Mucosa of stomach (tissue), 1 donor: ENCODE measurements around the gene NPHP1.
"Not testable (repeated sequence)": the region's sequence is repeated elsewhere in the genome, so short reads cannot be mapped to it uniquely, and the experiment has no call there.

Source experiments
- H3K27me3 ChIP-seq: one replicate; pipeline ENCODE4 v1.7.0; 2013; ENCODE audit warnings: mild to moderate bottlenecking, low read length; ENCODE audit not compliant: control insufficient read depth, insufficient read depth
- H3K36me3 ChIP-seq: one replicate; pipeline ENCODE4 v1.7.0; 2013; ENCODE audit warnings: low read length; ENCODE audit not compliant: control insufficient read depth, insufficient read depth
- H3K4me1 ChIP-seq: one replicate; pipeline ENCODE4 v1.7.0; 2013; ENCODE audit warnings: mild to moderate bottlenecking, low read length; ENCODE audit not compliant: control insufficient read depth, insufficient read depth
- H3K4me3 ChIP-seq: one replicate; pipeline ENCODE4 v1.7.0; 2013; ENCODE audit warnings: low read length
- H3K9ac ChIP-seq: one replicate; pipeline ENCODE4 v1.7.0; 2013; ENCODE audit warnings: mild to moderate bottlenecking, low read length, moderate library complexity
- H3K9me3 ChIP-seq: one replicate; pipeline ENCODE4 v1.7.0; 2013; ENCODE audit warnings: mild to moderate bottlenecking, low read length, moderate library complexity; ENCODE audit not compliant: control insufficient read depth
- donor health status: Pancreatic carcinoma.

Gene NPHP1

GRCh38 chr2:110173523-110173922 lies 31.3 kb downstream of the NPHP1 start:
- Histone ChIP-seq H3K9me3 (no peaks in the 10 kb centered on the region), H3K36me3 (no peaks in the 10 kb centered on the region), H3K27me3 (no peaks in the 10 kb centered on the region), H3K4me1 (no peaks in the 10 kb centered on the region), H3K4me3 (no peak overlapping the region), H3K9ac (peak overlapping the region; percentile 6)

DNA sequence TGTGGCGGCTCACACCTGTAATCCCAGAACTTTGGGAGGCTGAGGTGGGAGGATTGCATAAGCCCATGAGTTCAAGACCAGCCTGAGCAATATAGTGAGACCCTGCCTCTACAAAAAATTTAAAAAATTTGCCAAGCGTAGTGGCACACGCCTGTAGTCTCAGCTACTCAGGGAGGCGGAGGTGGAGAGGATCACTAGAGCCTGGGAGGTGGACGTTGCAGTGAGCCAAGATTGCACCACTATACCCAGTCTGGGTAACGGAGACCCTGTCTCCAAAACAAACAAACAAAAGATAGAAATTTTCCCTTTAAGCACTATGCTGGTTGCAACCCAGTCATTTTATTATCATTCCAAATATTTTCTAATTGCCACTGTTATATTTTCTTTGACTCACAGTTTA lies 32.3 kb downstream of the NPHP1 start:
- no peak overlapping the region for H3K9ac ChIP-seq
- H3K36me3 ChIP-seq, result no peaks in the 10 kb centered on the region
- H3K4me3 ChIP-seq, result no peak overlapping the region
- H3K4me1 ChIP-seq, result no peaks in the 10 kb centered on the region
- H3K27me3 ChIP-seq, result no peaks in the 10 kb centered on the region
- no peaks in the 10 kb centered on the region for H3K9me3 ChIP-seq

DNA sequence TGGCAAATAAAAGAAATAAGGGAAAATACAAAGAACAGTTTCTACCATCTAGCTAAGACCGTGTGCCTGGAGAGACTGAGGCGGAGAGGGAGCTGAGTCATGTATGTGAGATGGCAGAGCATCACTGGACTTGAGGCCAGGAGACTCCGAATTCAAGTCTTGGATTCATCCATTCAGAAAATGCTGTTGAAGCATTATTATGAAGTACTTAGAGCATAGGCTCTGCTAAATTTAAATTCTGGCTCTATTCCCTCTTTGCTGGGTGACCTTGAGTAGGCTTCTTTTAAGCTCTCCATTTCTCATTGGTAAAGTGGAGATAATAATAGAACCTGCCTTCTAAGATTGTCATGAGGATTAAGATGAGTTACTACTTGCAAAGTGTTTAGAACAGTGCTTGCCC lies 34.7 kb downstream of the NPHP1 start:
- no peak overlapping the region for H3K4me3 ChIP-seq
- no peak overlapping the region for H3K9ac ChIP-seq
- no peaks in the 10 kb centered on the region for H3K36me3 ChIP-seq

GRCh38 chr2:110167326-110168000 lies 37.4 kb downstream of the NPHP1 start:
- H3K27me3 ChIP-seq, result no peaks in the 10 kb centered on the region
- H3K36me3 ChIP-seq, result no peaks in the 10 kb centered on the region
- H3K4me1 ChIP-seq, result no peaks in the 10 kb centered on the region
- H3K4me3 ChIP-seq, result no peak overlapping the region
- H3K9me3 ChIP-seq, result no peaks in the 10 kb centered on the region
- H3K9ac ChIP-seq, result no peak overlapping the region

More for the DNA sequence above, 34.7 kb downstream of the NPHP1 start:
- H3K27me3 ChIP-seq, result no peaks in the 10 kb centered on the region
- H3K4me1 ChIP-seq, result no peaks in the 10 kb centered on the region
- no peaks in the 10 kb centered on the region for H3K9me3 ChIP-seq

GRCh38 chr2:110166266-110166665 lies 38.5 kb downstream of the NPHP1 start:
- Histone ChIP-seq H3K4me3 (no peak overlapping the region), H3K4me1 (no peaks in the 10 kb centered on the region), H3K9ac (no peak overlapping the region), H3K27me3 (no peaks in the 10 kb centered on the region), H3K9me3 (no peaks in the 10 kb centered on the region), H3K36me3 (no peaks in the 10 kb centered on the region)

DNA sequence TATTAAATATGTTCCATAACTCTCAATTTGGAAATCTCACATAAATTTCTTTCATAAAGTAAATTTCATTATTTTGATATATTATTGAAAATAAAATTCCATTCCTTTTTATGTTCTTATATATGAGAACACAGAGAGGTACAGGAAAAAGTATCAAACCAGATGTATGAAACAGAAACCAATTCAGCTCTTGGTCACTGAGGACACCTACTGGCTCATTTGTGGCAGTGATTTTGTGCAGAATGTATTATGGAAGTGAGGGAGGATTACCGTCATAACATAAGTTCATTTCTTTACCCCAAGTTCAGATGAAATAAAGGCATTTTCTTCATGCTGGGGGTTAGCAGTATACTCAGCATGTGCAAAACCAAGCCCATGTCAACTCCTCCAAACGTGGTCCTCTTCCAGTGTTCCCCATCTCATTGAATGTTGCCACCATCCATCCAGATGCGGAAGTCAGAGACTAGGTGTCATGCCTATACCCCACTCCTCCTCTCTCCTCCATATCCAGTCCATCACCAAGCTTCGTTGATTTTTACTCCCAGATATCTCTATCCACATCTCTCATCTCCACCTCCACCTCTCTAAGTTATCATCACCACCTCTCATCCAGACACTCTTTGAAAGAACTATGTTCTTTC lies 47.5 kb downstream of the NPHP1 start:
- no peak overlapping the region for H3K9ac ChIP-seq
- H3K4me3 ChIP-seq, result no peak overlapping the region
- no peaks in the 10 kb centered on the region for H3K27me3 ChIP-seq
- no peaks in the 10 kb centered on the region for H3K4me1 ChIP-seq
- no peaks in the 10 kb centered on the region for H3K9me3 ChIP-seq
- no peaks in the 10 kb centered on the region for H3K36me3 ChIP-seq

DNA sequence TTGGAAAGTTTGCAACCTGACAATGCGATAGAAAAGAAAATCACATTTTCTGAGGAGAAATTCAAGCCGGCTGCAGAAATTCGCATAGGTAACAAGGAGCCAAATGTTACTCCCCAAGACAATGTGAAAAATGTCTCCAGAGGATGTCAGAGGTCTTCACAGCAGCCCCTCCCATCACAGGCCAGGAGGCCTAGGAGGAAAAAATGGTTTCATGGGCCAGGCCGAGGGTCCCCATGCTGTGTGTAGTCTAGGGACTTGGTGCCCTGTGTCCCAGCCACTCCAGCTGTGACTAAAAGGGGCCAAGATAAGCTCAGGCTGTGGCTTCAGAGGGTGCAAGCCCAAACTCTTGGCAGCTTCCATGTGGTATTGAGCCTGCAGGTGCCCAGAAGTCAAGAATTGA lies 50.0 kb downstream of the NPHP1 start:
- H3K4me3 ChIP-seq, H3K9me3 ChIP-seq, H3K9ac ChIP-seq, H3K4me1 ChIP-seq, H3K36me3 ChIP-seq, H3K27me3 ChIP-seq: not testable (repeated sequence)

DNA sequence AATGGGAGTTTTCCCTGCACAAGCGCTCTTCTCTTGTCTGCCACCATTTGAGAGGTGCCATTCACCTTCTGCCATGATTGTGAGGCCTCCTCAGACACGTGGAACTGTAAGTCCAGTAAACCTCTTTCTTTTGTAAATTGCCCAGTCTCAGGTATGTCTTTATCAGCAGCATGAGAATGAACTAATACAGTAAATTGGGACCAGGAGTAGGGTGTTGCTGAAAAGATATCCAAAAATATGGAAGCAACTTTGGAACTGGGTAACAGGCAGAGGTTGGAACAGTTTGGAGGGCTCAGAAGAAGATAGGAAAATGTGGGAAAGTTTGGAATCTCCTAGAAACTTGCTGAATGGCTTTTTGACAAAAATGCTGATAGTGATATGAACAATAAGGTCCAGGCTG lies 50.6 kb downstream of the NPHP1 start:
- not testable (repeated sequence) for H3K4me3 ChIP-seq, H3K36me3 ChIP-seq, H3K9me3 ChIP-seq, H3K9ac ChIP-seq, H3K4me1 ChIP-seq, H3K27me3 ChIP-seq

- Histone ChIP-seq H3K27me3 (no peaks in the 10 kb centered on the region), H3K4me3 (no peak overlapping the region), H3K4me1 (peaks cover 4% of the 10 kb centered on the region), H3K36me3 (no peaks in the 10 kb centered on the region), H3K9ac (no peak overlapping the region), H3K9me3 (no peaks in the 10 kb centered on the region)
Observed at GRCh38 chr2:110153416-110153815, 51.4 kb downstream of the NPHP1 start.

DNA sequence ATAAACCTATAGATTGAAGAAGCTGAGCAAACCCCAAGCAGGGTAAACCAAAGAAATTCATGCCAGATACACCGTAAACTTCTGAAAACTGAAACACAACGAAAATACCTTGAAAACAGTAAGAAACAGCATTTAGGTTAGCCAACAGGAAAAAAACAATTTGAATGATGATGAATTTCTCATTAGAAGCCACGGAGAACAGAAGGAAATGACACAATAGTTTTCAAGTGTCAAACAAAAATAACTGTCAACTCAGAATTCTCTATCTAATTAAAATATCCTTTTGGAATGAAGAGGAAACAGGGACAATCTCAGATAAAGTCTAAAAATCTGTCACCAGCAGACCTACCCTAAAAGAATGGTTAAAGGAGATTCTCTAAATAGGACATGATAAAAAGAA lies 51.9 kb downstream of the NPHP1 start:
- Histone ChIP-seq H3K4me3 (no peak overlapping the region), H3K27me3 (no peaks in the 10 kb centered on the region), H3K4me1 (peaks cover 4% of the 10 kb centered on the region), H3K9ac (no peak overlapping the region), H3K36me3 (no peaks in the 10 kb centered on the region), H3K9me3 (no peaks in the 10 kb centered on the region)

- H3K9me3 ChIP-seq, result no peaks in the 10 kb centered on the region
- no peaks in the 10 kb centered on the region for H3K27me3 ChIP-seq
- peaks cover 4% of the 10 kb centered on the region for H3K4me1 ChIP-seq
- no peak overlapping the region for H3K9ac ChIP-seq
- no peak overlapping the region for H3K4me3 ChIP-seq
- no peaks in the 10 kb centered on the region for H3K36me3 ChIP-seq
Observed at GRCh38 chr2:110149330-110150220, 55.2 kb downstream of the NPHP1 start.

DNA sequence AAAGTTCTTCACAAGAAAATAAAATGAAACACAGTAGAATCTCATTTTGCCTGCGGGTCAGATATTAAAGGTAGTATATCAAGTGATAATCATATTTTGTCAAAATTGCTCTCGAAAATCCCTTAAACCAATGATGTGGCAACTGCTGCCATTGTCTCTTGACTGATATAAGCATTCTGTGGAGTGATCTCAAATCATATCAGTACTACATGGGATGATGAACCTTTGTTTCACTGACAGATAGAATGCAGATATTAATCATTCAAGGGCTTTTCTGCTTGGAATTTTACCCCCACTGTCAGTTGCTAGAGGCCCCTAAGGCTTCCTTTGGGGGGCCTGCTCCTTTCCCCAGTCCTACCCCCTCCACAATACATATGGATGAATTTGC lies 57.9 kb downstream of the NPHP1 start:
- H3K4me1 ChIP-seq, result peaks cover 4% of the 10 kb centered on the region
- H3K4me3 ChIP-seq, result no peak overlapping the region
- no peaks in the 10 kb centered on the region for H3K36me3 ChIP-seq
- no peak overlapping the region for H3K9ac ChIP-seq
- H3K27me3 ChIP-seq, result no peaks in the 10 kb centered on the region
- no peaks in the 10 kb centered on the region for H3K9me3 ChIP-seq
